Stimulated activated CD4-positive, alpha-beta T cell treated with anti-CD3 and anti-CD28 coated beads, Interleukin-2, amount 100 ng/mL, for 48 hours (primary cell): ENCODE results near the gene MYOD1.
A peak's percentile ranks its signal among the peaks of the same experiment; 100 is the strongest.

Source experiments
- DNase-seq, 2 donors: peaks; one replicate each; pipeline ENCODE4 v3.0.0-alpha.2; 2020

Gene MYOD1

DNA sequence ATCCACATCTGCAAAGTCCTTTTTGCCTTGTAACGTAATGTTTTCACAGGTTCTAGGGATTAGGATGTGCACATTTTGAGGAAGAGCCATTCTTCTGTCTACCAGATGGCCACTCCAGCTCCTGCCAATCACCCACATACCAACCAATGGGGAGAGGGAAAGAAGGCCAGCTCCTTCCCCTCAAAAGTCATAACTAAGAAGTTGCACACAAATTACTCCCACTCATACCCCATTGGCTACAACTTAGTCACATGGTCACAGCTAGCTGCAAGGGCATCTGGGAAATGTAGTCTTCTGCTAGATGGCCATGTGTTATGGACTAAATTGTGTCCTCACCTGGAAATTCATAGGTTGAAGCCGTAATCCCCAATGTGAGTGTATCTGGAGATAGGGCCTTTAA is 15.4 kb upstream of the MYOD1 start:
- DNase-seq = no peak

DNA sequence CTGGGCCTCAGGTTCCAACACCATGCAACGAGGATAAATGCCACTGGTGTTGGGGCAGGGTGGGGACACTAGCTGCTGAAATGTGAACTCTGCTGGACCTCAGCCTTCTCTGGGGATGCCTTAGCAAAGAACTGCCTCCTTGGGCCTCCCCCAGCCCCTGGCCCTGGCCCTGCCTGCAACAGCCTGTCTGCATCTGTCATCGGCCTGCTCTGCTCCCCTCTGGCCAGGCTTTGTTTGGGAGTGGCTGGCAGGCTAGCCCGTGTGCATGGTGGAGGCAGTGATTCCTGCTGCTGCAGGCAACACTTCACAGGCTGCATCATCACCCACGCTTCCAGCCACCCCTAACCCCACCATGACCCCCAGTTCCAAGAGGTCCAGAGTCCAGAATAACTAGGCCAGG is 11.5 kb upstream of the MYOD1 start:
- DNase-seq = no peak

DNA sequence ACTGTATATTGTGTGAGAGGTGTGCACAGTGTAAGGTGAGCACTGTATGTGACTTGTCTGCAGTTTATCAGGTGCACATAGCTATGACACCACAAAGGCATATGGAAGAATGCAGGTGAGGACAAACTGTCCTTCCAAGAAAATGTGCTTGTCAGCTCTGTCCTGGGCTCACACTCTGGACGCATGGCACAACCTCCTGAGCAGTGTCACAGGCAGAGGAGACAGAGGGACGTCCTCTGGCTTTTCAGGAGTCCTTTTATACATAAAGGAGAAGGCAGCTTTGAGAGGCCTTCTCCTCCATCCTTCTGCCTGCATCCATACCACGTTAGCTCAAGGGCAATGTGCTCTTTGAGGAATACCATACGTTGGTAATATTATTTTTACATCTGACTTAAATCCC is 7.5 kb upstream of the MYOD1 start:
- no peak for DNase-seq

DNA sequence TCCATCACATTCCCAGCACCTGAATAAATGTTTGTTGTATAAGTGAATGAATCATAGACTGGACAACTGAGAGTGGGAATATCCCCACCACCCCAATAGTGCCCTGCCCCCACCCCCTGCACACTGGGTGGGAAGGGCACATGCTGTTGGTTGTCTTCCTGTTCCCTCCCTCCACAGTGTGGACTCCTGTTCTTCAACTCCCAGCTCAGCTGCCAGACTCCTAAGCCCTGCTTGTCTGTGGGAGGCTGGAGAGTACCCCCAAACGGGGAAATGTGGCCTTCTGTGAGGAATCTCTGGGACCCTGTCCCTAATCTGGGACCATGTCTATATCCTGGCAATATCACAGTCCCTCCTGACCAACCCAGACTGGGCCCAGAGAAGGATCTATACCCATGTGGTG is 5.5 kb upstream of the MYOD1 start:
- DNase-seq = no peak

DNA sequence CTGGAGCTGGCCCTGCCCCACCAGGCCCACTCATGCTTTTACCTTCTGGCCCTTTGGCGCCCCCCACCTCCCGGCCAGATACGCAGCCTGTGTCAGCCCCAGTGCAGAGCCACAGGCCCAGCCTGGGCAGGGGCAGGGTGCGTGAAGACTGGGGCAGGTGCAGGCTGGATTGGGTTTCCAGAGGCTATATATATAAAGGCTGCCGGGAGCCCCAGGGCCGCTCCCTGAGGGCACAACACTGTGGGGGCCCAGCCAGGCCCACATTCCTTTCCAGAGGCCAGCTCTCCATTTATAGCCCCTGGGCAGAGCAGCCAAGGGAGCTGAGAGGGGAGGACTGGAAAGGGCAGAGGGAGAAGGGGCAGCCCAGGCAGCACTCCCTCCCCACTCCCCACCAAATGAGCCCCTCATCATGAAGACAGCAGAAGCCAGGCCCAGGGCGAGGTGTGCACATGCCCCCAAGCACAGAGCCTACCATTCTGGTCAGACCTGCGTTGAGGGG is 5.0 kb upstream of the MYOD1 start:
- DNase-seq = no peak

DNA sequence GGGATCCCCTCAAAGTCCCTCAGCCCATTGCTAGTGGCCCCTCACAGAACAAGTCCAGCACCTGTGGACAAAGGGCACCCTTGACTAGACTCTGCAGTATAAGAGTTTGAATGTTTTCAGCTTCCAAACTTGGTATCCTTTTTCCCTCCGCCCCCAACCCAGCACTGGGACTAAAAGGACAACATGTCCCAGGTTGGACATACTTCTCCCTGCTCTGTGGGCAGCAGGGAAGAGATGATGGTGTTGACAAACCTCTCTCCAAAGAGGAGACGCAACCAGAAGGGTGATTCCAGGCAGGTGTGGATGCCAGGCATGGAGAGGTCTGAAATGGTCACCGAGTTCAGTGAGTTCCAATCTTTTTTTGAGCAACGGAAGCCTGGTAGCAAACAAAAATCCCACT is 4.5 kb upstream of the MYOD1 start:
- DNase-seq = no peak

DNA sequence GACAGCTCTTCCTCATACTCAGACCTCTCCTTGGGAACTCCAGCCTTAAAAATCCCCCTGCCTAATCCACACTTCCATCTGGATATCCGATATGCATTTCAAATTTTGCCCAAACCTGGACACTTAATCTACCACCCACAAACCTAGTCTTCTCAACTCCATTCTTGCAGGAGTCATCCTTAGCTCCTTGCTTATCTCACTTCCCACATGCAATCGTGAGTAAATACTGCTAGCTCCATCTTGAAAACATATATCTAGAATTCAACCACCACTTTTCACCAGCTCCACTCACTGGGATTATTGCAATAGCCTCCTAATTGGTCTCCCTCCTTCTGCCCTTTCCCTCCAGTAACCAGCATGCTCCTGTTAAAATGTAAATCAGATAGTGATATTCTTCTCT is 2.6 kb upstream of the MYOD1 start:
- no peak for DNase-seq

DNA sequence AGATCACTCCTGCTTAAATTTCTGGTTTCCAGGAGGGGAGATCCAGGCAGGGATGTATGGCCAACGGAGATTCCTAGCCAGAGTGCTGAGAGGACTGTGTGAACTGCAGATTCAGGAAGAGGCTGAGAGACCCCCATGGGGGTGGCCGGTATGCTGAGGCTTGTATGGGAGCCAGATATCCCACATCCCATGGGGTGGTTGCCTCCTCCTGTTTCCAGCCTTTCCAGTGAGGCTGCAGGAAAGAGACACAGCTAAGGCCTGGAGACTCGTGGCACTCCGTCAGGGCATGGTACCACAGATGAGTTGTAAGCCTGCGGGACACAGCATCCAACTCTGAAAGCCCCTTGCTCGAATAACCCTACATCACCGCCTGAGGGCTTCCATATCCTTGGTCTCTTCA is 1.4 kb upstream of the MYOD1 start:
- DNase-seq = no peak

DNA sequence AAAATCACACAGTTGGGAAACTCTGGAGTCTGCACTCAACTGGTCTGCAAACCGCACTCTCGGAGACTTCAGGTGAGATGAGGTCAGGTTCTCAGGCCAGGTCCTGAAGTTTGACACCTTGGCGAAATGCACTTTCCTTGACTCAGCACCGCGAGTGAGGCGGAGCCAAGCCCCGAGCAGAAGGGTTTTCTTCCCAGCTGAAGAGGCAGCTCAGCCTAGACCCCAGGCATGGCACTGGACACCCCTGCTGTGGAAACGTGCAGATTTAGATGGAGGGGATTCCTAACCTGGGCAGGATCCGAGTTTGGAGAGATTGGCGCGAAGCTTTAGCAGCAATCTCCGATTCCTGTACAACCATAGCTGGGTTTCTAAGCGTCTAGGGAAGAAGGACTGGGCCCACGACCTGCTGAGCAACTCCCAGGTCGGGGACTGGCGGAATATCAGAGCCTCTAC is 835 bp upstream of the MYOD1 start:
- DNase-seq = no peak

DNA sequence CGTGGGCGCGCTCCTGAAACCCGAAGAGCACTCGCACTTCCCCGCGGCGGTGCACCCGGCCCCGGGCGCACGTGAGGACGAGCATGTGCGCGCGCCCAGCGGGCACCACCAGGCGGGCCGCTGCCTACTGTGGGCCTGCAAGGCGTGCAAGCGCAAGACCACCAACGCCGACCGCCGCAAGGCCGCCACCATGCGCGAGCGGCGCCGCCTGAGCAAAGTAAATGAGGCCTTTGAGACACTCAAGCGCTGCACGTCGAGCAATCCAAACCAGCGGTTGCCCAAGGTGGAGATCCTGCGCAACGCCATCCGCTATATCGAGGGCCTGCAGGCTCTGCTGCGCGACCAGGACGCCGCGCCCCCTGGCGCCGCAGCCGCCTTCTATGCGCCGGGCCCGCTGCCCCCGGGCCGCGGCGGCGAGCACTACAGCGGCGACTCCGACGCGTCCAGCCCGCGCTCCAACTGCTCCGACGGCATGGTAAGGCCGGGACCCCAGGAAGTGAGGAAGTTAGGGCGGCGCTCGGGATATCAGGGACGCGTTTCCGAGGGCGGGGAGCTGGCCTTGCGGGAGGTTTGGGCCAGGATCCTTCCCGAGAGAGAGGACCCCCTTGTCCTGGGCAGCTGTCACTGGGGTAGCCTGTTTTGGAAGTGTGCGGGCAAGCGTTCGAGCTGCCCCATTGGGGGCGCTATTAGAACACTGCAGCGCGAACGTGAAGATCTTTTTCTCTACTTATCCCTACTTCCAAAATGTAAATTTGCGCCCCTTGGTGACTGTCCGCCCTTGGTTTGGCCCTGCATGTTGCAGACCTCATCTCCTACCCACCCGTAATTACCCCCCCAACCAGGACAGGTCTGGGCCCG is 796 bp downstream of the MYOD1 start:
- DNase-seq = no peak

DNA sequence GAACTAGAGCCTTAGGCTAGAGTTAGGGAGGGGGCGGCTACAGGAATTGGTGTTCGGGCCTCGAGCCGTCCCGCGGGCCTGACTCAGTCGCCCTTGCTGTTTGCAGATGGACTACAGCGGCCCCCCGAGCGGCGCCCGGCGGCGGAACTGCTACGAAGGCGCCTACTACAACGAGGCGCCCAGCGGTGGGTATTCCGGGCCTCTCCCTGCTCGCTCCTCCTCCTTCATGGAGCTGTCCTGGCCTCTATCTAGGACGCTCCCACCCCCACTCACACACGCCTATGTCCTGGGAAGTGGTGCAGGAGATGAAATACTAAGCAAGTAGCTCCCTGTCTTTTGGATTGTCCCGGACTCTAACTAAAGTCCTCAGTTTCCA is 1.4 kb downstream of the MYOD1 start:
- no peak for DNase-seq

DNA sequence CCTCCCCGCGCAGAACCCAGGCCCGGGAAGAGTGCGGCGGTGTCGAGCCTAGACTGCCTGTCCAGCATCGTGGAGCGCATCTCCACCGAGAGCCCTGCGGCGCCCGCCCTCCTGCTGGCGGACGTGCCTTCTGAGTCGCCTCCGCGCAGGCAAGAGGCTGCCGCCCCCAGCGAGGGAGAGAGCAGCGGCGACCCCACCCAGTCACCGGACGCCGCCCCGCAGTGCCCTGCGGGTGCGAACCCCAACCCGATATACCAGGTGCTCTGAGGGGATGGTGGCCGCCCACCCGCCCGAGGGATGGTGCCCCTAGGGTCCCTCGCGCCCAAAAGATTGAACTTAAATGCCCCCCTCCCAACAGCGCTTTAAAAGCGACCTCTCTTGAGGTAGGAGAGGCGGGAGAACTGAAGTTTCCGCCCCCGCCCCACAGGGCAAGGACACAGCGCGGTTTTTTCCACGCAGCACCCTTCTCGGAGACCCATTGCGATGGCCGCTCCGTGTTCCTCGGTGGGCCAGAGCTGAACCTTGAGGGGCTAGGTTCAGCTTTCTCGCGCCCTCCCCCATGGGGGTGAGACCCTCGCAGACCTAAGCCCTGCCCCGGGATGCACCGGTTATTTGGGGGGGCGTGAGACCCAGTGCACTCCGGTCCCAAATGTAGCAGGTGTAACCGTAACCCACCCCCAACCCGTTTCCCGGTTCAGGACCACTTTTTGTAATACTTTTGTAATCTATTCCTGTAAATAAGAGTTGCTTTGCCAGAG is 2.0 kb downstream of the MYOD1 start:
- no peak for DNase-seq

DNA sequence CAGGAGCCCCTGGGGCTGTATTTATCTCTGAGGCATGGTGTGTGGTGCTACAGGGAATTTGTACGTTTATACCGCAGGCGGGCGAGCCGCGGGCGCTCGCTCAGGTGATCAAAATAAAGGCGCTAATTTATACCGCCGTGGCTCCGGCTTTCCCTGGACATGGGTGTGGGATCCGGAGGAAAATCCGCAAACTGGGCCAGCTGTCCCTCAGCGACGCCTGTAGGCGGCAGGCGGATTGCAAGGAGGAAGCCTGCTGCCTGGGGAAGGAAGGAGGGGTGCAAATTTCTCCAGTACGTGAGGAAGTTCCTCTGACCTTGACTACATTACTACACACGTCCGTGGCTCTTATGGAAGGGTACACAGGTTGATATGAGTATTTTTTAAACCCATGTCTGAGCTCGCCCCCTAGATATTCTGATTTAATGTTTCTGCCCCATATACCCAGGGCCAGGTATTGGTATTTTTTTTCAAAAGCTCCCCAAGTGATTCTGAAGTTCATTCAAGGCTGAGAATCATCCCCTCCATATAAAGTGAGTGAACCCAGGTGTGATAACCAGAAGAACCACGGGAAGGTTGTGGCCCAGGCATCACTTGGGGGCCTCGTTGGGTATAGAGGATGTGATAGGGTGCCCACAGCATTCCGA is 2.8 kb downstream of the MYOD1 start:
- DNase-seq = no peak

DNA sequence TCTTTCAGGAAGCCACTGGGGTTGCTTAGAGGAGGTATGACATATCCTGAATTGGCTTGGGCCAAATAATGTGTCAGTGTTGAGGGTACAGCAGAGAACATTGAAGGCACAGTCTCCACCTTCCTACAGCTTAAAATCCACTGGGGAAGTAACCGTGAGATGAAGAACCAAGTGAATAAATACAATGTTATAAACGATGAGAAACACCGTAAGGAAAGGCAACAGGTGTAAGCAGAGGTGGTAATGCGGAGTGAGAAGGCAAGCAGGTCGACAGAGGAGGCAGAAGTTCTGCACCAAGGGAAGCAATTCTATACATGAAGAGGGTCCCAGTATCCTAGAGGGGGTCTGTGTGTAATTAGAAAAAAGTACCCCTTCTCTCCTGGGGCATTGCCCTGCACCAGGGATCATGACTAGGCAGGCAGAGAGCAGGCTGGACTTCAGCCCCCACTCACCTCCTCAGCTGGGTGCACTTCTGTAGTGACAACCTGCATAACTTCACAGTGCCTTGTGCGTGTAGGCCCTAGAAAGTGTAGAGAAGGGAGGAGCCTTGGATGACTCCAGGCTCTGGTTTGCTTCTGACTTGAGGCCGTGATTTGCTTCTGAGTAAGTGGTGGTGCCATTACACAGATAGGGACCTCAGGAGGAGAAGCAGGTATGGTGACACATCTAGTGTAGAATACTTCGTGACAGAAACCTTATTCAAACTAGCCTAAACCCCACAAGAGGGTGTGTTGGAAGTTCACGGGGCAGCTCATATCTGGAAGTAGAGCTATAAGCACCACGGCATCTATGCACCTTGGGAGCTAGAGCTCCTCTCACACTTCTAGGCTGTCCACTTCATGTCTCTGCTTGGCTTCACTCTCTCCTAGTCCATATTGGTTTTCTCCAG is 4.9 kb downstream of the MYOD1 start:
- no peak for DNase-seq

DNA sequence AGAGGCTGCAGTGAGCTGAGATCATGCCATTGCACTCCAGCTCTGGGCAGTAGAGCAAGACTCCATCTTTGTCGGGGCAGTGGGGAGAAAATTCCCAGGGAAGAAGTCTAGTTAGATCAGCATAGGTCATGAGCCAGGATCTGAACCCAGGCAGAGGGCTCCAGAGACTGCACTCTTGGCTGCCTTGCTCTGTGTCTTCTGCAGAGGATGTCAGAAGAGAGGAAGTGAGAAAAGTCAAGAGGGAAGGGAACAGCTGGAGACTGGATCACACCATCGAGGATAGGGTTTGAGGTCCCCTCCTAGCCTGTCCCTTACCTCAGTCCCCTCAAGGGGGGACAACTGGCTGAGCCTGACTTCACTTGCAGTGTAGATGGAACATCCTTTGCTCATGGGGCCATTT is 5.8 kb downstream of the MYOD1 start:
- DNase-seq = no peak

DNA sequence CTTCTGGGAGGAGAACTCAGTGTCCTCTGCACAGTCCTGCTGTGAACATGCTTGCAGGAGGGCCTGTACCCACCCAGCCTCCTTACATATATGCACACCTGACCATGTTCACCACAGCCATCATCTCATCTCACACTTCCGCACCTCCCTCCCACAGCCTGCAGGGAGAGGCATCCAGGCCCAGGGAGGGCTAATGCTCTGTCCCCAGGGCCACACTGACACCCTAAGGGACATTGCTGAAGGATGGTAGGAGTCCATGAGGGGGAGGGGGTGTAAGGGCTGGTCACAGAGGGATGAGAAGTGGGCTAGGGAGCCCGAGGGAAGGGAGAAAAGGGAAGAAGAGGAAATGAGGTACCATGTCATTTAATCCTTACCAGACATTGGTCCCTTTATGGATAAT is 10.8 kb downstream of the MYOD1 start:
- DNase-seq = no peak

DNA sequence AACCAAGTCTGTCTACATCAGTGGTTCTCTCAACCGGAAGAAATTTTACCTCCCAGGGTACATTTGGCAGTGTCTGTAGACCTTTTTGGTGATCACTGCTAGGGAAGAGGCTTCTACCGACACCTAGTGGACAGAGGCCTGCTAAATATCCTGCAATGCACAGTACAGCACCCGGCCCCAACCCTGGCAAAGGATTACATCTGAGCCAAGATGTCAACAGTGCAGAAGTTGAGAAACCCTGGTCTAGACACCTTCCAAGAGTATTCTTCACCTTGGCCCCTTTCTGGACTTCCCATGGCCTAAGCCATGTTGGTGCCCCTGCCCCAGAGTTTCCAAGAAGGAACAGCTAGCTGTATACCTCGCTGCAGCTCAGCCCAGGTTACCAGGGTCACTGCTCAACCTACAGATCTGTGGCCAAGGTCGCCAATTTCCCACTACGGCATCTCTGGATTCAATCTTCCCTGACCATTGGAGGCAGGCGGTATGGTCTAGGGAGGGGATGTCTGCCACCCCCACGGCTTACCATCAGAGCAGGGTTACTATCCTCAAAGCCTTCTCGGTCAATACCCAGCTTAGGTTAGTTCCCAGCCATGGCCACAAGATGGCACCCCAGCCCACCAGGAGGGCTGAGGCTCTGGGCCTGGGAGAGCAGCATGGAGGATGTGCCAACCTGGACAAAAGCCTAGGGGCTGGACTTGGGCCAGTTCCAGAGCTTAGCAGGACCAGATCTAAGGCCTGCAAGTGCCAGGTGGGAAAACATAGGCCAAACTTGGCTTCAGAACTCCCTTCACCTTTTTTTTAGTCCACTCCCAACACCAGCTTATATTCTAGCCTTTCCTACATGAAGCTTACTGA is 11.5 kb downstream of the MYOD1 start:
- peak; percentile 58 to 69 for DNase-seq

DNA sequence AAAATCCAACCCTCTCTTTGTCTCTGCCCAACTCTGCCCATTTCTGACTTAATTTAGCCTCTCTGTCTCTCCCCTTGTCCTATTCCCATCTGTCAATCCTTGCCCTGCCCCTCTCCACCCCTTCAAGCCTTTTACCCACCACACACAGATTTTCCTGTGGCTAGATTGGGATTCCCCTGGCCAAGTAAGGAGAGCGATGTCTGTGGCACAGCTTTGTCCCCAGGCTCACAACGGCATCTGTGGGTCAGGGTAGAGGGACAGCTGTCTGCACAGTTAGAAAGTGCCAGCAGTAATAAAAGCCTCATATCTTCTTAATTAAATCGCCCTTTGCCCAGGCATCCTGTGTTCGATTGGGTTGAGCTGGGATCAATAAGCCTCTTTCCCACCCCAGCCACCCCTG is 13.9 kb downstream of the MYOD1 start:
- no peak for DNase-seq

DNA sequence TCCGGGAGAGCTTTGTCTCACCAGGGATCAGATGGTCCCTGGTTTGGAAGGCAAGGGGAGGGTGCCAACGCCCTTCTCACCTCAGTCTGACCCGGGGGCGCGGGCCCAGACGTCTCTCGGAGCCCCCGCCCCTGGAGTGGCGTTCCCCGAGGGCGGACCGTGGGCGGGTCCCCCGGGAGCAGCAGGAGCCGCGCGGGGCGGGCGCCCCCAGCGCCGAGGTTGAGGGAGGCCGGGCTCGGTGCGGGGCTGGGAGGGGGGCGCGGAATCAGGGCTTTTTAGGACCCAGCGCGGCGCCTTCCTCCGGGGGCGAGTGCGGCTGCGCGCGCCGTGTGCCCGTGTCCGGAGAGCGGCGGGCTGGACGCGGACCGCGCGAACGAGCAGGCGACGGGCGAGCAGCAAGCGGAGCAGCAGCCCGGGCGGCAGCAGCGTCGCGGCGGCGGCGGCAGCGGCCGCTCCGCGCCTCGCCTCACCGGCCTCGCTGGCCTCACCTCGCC is 15.1 kb downstream of the MYOD1 start, which contains the start of gene KCNC1:
TSS of gene KCNC1 (plus strand) at position 364 of the 494 bp plus-strand sequence. CDS start 1,222 bp downstream, outside the sequence.
- no peak for DNase-seq

DNA sequence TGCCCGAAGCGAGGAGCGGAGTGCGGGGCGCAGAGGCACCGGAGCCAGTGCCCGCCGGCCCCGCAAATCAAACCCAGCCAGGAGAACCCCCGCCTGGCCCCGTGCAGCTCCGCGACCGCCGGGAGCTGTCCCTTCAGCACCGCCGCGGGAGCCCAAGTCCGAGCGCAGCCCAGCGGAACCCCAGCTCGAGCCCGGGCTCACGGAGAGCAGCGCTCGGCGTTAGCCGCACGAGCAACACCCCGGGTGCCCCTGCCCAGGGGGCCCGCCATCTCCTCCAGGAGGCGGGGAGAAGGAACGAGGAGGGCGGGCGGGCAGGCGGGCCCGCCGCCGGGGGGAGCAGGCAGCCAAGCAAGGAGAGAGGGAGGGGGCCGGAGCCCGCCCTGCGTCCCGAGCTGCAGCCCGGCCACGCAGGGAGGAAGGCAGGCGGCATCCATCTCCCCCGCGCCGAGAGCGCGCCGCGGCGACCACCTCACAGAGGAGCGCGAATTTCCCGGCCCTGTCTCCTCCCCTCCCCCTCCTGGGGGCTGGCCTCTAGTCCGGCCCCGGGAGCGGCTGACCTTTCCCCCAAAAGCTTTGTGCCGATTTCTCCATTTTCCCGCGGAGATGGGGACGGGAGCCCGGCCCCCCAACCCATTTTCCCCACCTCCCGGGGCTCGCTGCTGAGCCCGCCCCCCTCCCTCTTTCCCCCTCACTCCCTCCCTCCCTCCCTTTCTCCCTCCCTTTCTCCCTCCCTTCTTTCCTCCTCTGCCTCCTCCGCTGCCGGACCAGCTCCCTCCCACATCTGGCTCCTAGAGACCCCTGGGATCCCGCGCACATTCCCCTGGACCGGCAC is 15.8 kb downstream of the MYOD1 start:
- DNase-seq = peak; percentile 33 to 40
